Ectodermal cell (in vitro differentiated cells): Measurements from ENCODE around the gene ACBD5.
A peak's percentile ranks its signal among the peaks of the same experiment; 100 is the strongest.
"Not testable (repeated sequence)": the region's sequence is repeated elsewhere in the genome, so short reads cannot be mapped to it uniquely, and the experiment has no call there.

ENCODE experiments used
- H3K27ac ChIP-seq: 2 replicates; pipeline ENCODE4 v1.7.0; 2013; ENCODE audit warnings: mild to moderate bottlenecking, low read depth, low read length; ENCODE audit not compliant: insufficient read depth, poor library complexity, severe bottlenecking
- H3K27me3 ChIP-seq: 2 replicates; pipeline ENCODE4 v1.7.0; 2013; ENCODE audit warnings: mild to moderate bottlenecking, low read length; ENCODE audit not compliant: insufficient read depth, control insufficient read depth, poor library complexity, severe bottlenecking
- H3K36me3 ChIP-seq: one replicate; pipeline ENCODE4 v1.7.0; 2013; ENCODE audit warnings: low read length; ENCODE audit not compliant: control insufficient read depth, insufficient read depth
- H3K4me1 ChIP-seq: one replicate; pipeline ENCODE4 v1.7.0; 2013; ENCODE audit warnings: low read length; ENCODE audit not compliant: control insufficient read depth, insufficient read depth
- H3K4me3 ChIP-seq: 2 replicates; pipeline ENCODE4 v1.7.0; 2013; ENCODE audit warnings: low read depth, low read length, control low read depth; ENCODE audit not compliant: insufficient read depth
- H3K9me3 ChIP-seq: 2 replicates; pipeline ENCODE4 v1.7.0; 2013; ENCODE audit warnings: mild to moderate bottlenecking, low read length, moderate library complexity; ENCODE audit not compliant: control insufficient read depth
- WGBS, 2 experiments: methylation state at CpG; one replicate each; pipeline ENCODE4 v1.1.7; 2013; ENCODE audit warnings: missing lambda C conversion rate in 2 of 2; 5-methylcytosine and 5-hydroxymethylcytosine counted together

Gene ACBD5

DNA sequence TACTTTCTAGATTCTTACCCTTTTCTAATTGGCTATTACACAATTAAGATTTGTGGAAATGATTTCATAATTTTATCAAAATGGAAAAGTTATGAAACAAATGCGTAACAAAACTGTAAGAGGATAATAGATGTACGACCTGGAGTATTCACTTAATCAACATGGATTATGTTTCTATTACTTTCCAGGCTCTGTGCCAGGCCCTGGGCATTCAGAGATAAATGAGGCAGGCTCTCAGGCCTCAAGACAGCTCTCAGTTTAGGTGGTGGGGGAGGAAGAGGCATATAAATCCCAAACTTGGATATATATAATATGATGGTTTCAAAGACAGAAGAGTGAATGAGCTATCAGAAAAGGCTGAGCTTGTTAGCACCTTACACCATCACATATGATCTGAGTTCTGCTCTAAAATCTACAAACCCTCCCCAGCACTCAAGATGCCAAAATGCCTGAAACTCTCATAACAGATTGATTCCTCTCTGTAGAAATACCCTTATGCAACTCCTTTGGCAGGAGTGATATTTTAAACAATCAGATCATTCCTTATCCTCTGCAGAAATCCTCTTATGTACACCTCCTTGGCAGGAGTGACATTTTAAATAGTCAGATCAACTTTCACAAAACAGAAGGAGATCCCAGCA, 42.5 kb downstream of the ACBD5 start:
- no peak overlapping the region for H3K27ac ChIP-seq
- no peaks in the 10 kb centered on the region for H3K36me3 ChIP-seq
- WGBS, 2 experiments, result 100% methylated on average over 2 of the region's 2 CpGs; no CpG with 5 or more reads in 1 of the 2 experiments

GRCh38 chr10:27192284-27192683, 48.3 kb downstream of the ACBD5 start:
- Histone ChIP-seq H3K27me3 (no peaks in the 10 kb centered on the region), H3K4me3 (no peak overlapping the region), H3K4me1 (no peaks in the 10 kb centered on the region), H3K36me3 (no peaks in the 10 kb centered on the region), H3K9me3 (no peaks in the 10 kb centered on the region), H3K27ac (no peak overlapping the region)
- WGBS, 2 experiments, result 82 to 86% methylated on average over 3 of the region's 3 CpGs

More for the DNA sequence above, 42.5 kb downstream of the ACBD5 start:
- Histone ChIP-seq H3K27me3 (no peaks in the 10 kb centered on the region), H3K4me3 (no peak overlapping the region), H3K9me3 (no peaks in the 10 kb centered on the region), H3K4me1 (no peaks in the 10 kb centered on the region)

- WGBS, 2 experiments, result 97 to 98% methylated on average over 2 of the region's 2 CpGs
- no peak overlapping the region for H3K27ac ChIP-seq
- no peak overlapping the region for H3K4me3 ChIP-seq
- no peaks in the 10 kb centered on the region for H3K4me1 ChIP-seq
- H3K9me3 ChIP-seq, result no peaks in the 10 kb centered on the region
- H3K36me3 ChIP-seq, result no peaks in the 10 kb centered on the region
- H3K27me3 ChIP-seq, result no peaks in the 10 kb centered on the region
These were observed 50.1 kb downstream of the ACBD5 start for GRCh38 chr10:27190508-27190907.

GRCh38 chr10:27188897-27189296, 51.7 kb downstream of the ACBD5 start:
- 88 to 98% methylated on average over 4 of the region's 4 CpGs for WGBS, 2 experiments
- H3K27ac ChIP-seq, result no peak overlapping the region

DNA sequence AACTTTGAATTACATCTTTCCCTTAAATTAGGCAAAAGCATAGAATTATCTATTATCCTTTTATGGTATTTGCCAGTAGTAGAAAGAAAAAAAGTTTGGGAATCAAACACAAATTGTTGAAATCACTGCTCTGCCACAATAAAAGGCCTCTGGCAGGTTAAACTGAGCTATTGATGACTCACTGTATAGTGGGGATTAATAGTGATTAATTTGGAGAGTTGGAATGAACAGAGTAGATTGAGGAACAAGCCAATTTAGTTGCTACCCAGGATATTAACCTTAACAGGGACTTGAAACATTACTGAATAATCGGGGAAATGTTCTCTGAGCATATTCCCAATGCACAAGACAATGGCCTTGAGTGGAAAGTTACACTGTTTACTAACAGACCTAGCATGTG, 52.3 kb downstream of the ACBD5 start:
- no peaks in the 10 kb centered on the region for H3K4me1 ChIP-seq

More at GRCh38 chr10:27188897-27189296, 51.7 kb downstream of the ACBD5 start:
- Histone ChIP-seq H3K27me3 (no peaks in the 10 kb centered on the region), H3K4me3 (no peak overlapping the region), H3K36me3 (peaks cover 11% of the 10 kb centered on the region), H3K4me1 (no peaks in the 10 kb centered on the region), H3K9me3 (no peaks in the 10 kb centered on the region)

GRCh38 chr10:27169849-27170248, 70.7 kb downstream of the ACBD5 start:
- 96 to 98% methylated on average over 3 to 4 of the region's 4 CpGs for WGBS, 2 experiments
- no peaks in the 10 kb centered on the region for H3K27me3 ChIP-seq
- H3K27ac ChIP-seq, result no peak overlapping the region
- H3K4me3 ChIP-seq, result no peak overlapping the region
- peaks cover 26% of the 10 kb centered on the region for H3K36me3 ChIP-seq
- no peaks in the 10 kb centered on the region for H3K4me1 ChIP-seq
- H3K9me3 ChIP-seq, result no peaks in the 10 kb centered on the region

More for the DNA sequence above, 52.3 kb downstream of the ACBD5 start:
- Histone ChIP-seq H3K4me3 (no peak overlapping the region), H3K9me3 (no peaks in the 10 kb centered on the region), H3K27me3 (no peaks in the 10 kb centered on the region), H3K36me3 (peaks cover 15% of the 10 kb centered on the region), H3K27ac (no peak overlapping the region)
- 94 to 96% methylated on average over 1 of the region's 1 CpG for WGBS, 2 experiments

- peaks cover 4% of the 10 kb centered on the region for H3K4me1 ChIP-seq
- H3K9me3 ChIP-seq, result no peaks in the 10 kb centered on the region
- peaks cover 32% of the 10 kb centered on the region for H3K36me3 ChIP-seq
- H3K4me3 ChIP-seq, result no peak overlapping the region
- H3K27ac ChIP-seq, result no peak overlapping the region
- H3K27me3 ChIP-seq, result no peaks in the 10 kb centered on the region
These were observed 82.2 kb downstream of the ACBD5 start for GRCh38 chr10:27158421-27158820.

DNA sequence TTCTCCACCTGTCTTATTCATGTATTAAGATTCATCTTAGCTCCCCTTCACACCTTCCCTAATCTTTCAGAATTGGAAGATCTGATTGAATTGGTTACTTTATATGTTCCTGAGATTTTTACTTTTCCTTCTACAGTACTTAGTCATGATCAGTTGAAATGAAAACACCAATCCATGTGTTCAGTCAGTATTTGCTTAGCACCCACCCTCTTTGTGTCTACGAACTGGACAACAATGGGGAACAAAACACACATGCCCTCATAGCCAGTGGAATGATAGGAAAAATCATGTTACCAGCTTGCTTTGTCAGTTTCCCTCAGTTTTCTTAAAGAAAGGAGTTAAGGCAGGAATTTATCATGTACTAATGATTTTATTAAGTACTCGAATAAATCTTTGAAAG, 83.4 kb downstream of the ACBD5 start:
- H3K27ac ChIP-seq, result no peak overlapping the region
- H3K27me3 ChIP-seq, result no peaks in the 10 kb centered on the region
- H3K4me1 ChIP-seq, result peaks cover 11% of the 10 kb centered on the region
- H3K9me3 ChIP-seq, result no peaks in the 10 kb centered on the region
- 79 to 90% methylated on average over 2 of the region's 2 CpGs for WGBS, 2 experiments
- H3K4me3 ChIP-seq, result peak overlapping the region; percentile 13
- peaks cover 25% of the 10 kb centered on the region for H3K36me3 ChIP-seq

DNA sequence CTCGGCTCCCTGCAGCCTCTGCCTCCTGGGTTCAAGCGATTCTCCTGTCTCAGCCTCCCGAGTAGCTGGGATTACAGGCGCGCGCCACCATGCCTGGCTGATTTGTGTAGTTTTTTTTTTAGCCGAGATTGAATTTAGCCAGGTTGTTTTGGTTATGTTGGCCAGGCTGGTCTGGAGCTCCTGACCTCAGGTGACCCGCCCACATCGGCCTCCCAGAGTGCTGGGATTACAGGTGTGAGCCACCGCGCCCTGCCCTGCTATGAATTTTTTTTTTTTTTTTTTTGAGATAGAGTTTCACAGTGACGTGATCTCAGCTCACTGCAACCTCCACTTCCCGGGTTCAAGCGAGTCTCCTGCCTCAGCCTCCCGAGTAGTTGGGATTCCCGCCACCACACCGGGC, 84.0 kb downstream of the ACBD5 start:
- peaks cover 21% of the 10 kb centered on the region for H3K36me3 ChIP-seq
- peak overlapping the region; percentile 91 for H3K4me3 ChIP-seq
- not testable (repeated sequence) for H3K27me3 ChIP-seq

GRCh38 chr10:27155066-27155754, 85.4 kb downstream of the ACBD5 start, which contains the start of gene MASTL:
TSS of gene MASTL (plus strand) at chr10:27155352. CDS start at chr10:27155427, 75 bp downstream.
- 0% methylated on average over 55 of the region's 55 CpGs for WGBS, 2 experiments

More for the DNA sequence above, 84.0 kb downstream of the ACBD5 start:
- WGBS, 2 experiments, result 81 to 82% methylated on average over 17 of the region's 17 CpGs
- H3K9me3 ChIP-seq, H3K27ac ChIP-seq: not testable (repeated sequence)
- H3K4me1 ChIP-seq, result peaks cover 11% of the 10 kb centered on the region

More at GRCh38 chr10:27155066-27155754, 85.4 kb downstream of the ACBD5 start, which contains the start of gene MASTL:
- peak within 1 kb of the TSS; percentile 92 for H3K27ac ChIP-seq
- peaks cover 11% of the 10 kb centered on the region for H3K4me1 ChIP-seq
- peak within 1 kb of the TSS; percentile 91 for H3K4me3 ChIP-seq
- no peaks in the 10 kb centered on the region for H3K27me3 ChIP-seq
- no peaks in the 10 kb centered on the region for H3K9me3 ChIP-seq
- H3K36me3 ChIP-seq, result peaks cover 18% of the 10 kb centered on the region
